ENCODE data around the gene CCDC90B. TPM values are rescaled to one million over a fixed set of nuclear protein-coding genes. Genes with fewer than 3 reads are reported as not detected.

The CCDC90B gene
- total and polyA plus RNA-seq, 2 of the 13 experiments (the other 11 are each of a cell fraction or from before 2014, with no cell fraction given) = 17.1 to 46.1 TPM

DNA sequence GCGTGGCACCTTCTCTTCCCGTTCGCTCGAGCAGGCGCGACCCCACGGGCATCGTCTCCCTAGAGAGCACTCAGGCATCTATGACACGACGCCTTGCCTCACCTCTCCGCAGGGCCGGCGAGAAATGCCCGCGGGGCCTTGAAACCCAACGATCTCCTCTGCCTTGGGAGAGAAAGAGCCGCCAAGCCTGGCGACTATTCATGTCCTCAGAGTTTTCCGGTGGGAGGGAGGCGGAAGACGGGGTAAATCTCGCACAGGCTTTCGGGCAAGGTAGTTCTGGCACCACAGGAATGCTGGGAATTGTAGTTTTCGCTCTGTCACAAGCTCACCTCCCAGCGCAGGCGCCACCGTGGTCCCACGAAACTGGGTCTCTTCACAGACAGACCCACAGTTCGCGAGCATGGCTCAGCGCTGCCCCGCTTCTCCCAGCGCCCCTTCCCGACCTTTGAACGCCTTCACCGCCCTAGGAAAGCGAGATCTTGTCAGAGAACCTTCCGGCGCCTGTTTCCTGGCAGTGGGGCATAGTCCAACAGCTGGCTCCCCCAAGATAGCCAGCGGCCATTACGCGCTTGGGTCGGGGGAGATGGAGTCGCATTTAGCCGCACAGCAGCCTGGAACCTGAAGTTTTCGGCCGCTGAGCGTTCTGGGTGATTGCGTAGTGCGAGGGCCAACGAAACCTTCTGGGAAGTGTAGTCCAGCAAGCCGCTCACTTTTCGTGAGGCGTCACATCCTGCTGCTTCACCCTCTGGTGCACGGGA, at the start of gene CCDC90B (continued):
- TF ChIP-seq, protein P1, sequence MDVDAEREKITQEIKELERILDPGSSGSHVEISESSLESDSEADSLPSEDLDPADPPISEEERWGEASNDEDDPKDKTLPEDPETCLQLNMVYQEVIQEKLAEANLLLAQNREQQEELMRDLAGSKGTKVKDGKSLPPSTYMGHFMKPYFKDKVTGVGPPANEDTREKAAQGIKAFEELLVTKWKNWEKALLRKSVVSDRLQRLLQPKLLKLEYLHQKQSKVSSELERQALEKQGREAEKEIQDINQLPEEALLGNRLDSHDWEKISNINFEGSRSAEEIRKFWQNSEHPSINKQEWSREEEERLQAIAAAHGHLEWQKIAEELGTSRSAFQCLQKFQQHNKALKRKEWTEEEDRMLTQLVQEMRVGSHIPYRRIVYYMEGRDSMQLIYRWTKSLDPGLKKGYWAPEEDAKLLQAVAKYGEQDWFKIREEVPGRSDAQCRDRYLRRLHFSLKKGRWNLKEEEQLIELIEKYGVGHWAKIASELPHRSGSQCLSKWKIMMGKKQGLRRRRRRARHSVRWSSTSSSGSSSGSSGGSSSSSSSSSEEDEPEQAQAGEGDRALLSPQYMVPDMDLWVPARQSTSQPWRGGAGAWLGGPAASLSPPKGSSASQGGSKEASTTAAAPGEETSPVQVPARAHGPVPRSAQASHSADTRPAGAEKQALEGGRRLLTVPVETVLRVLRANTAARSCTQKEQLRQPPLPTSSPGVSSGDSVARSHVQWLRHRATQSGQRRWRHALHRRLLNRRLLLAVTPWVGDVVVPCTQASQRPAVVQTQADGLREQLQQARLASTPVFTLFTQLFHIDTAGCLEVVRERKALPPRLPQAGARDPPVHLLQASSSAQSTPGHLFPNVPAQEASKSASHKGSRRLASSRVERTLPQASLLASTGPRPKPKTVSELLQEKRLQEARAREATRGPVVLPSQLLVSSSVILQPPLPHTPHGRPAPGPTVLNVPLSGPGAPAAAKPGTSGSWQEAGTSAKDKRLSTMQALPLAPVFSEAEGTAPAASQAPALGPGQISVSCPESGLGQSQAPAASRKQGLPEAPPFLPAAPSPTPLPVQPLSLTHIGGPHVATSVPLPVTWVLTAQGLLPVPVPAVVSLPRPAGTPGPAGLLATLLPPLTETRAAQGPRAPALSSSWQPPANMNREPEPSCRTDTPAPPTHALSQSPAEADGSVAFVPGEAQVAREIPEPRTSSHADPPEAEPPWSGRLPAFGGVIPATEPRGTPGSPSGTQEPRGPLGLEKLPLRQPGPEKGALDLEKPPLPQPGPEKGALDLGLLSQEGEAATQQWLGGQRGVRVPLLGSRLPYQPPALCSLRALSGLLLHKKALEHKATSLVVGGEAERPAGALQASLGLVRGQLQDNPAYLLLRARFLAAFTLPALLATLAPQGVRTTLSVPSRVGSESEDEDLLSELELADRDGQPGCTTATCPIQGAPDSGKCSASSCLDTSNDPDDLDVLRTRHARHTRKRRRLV (CRISPR knock-in tag; IDR thresholded peaks at IDR 0.05) = peak; percentile 79; the same call in 1 of the 2 replicates
- TF ChIP-seq, protein P2, sequence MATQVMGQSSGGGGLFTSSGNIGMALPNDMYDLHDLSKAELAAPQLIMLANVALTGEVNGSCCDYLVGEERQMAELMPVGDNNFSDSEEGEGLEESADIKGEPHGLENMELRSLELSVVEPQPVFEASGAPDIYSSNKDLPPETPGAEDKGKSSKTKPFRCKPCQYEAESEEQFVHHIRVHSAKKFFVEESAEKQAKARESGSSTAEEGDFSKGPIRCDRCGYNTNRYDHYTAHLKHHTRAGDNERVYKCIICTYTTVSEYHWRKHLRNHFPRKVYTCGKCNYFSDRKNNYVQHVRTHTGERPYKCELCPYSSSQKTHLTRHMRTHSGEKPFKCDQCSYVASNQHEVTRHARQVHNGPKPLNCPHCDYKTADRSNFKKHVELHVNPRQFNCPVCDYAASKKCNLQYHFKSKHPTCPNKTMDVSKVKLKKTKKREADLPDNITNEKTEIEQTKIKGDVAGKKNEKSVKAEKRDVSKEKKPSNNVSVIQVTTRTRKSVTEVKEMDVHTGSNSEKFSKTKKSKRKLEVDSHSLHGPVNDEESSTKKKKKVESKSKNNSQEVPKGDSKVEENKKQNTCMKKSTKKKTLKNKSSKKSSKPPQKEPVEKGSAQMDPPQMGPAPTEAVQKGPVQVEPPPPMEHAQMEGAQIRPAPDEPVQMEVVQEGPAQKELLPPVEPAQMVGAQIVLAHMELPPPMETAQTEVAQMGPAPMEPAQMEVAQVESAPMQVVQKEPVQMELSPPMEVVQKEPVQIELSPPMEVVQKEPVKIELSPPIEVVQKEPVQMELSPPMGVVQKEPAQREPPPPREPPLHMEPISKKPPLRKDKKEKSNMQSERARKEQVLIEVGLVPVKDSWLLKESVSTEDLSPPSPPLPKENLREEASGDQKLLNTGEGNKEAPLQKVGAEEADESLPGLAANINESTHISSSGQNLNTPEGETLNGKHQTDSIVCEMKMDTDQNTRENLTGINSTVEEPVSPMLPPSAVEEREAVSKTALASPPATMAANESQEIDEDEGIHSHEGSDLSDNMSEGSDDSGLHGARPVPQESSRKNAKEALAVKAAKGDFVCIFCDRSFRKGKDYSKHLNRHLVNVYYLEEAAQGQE (IDR thresholded peaks at IDR 0.05; ENCODE audit: borderline replicate concordance in 1 of 2, low read depth in 1 of 2, low read length in 2 of 2) = peak in 1 of 2 experiments; percentile 35; a peak in 1 of 4 replicates
- TF ChIP-seq MYNN (CRISPR knock-in tag; IDR thresholded peaks at IDR 0.05; ENCODE audit: low read depth) = 0 out of 2 replicates have a peak, but pooled peaks have one; percentile 34
- no peak for TF ChIP-seq FOXK2 (IDR thresholded peaks at IDR 0.05)
- TF ChIP-seq ESRRA (CRISPR knock-in tag; IDR thresholded peaks at IDR 0.05; ENCODE audit: low read depth) = no peak
- peak; percentile 61; the same call in 1 of the 2 replicates for TF ChIP-seq ZNF614 (CRISPR knock-in tag; IDR thresholded peaks at IDR 0.05; ENCODE audit: borderline replicate concordance)
- TF ChIP-seq, protein P3, sequence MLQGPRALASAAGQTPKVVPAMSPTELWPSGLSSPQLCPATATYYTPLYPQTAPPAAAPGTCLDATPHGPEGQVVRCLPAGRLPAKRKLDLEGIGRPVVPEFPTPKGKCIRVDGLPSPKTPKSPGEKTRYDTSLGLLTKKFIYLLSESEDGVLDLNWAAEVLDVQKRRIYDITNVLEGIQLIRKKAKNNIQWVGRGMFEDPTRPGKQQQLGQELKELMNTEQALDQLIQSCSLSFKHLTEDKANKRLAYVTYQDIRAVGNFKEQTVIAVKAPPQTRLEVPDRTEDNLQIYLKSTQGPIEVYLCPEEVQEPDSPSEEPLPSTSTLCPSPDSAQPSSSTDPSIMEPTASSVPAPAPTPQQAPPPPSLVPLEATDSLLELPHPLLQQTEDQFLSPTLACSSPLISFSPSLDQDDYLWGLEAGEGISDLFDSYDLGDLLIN (CRISPR knock-in tag; IDR thresholded peaks at IDR 0.05; ENCODE audit: borderline replicate concordance) = no peak
- TF ChIP-seq, protein P4, sequence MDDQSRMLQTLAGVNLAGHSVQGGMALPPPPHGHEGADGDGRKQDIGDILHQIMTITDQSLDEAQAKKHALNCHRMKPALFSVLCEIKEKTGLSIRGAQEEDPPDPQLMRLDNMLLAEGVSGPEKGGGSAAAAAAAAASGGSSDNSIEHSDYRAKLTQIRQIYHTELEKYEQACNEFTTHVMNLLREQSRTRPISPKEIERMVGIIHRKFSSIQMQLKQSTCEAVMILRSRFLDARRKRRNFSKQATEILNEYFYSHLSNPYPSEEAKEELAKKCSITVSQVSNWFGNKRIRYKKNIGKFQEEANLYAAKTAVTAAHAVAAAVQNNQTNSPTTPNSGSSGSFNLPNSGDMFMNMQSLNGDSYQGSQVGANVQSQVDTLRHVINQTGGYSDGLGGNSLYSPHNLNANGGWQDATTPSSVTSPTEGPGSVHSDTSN (CRISPR knock-in tag; IDR thresholded peaks at IDR 0.05; ENCODE audit: borderline replicate concordance) = no peak
- peak; percentile 61; the same call in 1 of the 2 replicates for TF ChIP-seq KDM5B (CRISPR knock-in tag; IDR thresholded peaks at IDR 0.05; ENCODE audit: borderline replicate concordance)
- no peak for TF ChIP-seq KAT2B (IDR thresholded peaks at IDR 0.05; ENCODE audit: borderline replicate concordance, low read depth, low read length)
- 0 out of 2 replicates have a peak, but pooled peaks have one; percentile 35 for TF ChIP-seq ZNF274 (CRISPR knock-in tag; IDR thresholded peaks at IDR 0.05)
- 0 out of 2 replicates have a peak, but pooled peaks have one; percentile 2 for TF ChIP-seq RARA (CRISPR knock-in tag; IDR thresholded peaks at IDR 0.05)
- TF ChIP-seq, protein P5, sequence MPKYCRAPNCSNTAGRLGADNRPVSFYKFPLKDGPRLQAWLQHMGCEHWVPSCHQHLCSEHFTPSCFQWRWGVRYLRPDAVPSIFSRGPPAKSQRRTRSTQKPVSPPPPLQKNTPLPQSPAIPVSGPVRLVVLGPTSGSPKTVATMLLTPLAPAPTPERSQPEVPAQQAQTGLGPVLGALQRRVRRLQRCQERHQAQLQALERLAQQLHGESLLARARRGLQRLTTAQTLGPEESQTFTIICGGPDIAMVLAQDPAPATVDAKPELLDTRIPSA (CRISPR knock-in tag; IDR thresholded peaks at IDR 0.05; ENCODE audit: borderline replicate concordance) = peak; percentile 74; the same call in 1 of the 2 replicates
- no peak for TF ChIP-seq GZF1 (CRISPR knock-in tag; IDR thresholded peaks at IDR 0.05)
- TF ChIP-seq DNMT3B (CRISPR knock-in tag; conservative IDR thresholded peaks at IDR 0.05) = no peak

Measured in HepG2 (cell line).